Effector CD4-positive, alpha-beta T cell (primary cell): ENCODE results near the gene TPSAB1.

Source experiments
- DNase-seq: peaks from one replicate; pipeline ENCODE4 v3.0.0-alpha.2; 2020

TPSAB1 gene

DNA sequence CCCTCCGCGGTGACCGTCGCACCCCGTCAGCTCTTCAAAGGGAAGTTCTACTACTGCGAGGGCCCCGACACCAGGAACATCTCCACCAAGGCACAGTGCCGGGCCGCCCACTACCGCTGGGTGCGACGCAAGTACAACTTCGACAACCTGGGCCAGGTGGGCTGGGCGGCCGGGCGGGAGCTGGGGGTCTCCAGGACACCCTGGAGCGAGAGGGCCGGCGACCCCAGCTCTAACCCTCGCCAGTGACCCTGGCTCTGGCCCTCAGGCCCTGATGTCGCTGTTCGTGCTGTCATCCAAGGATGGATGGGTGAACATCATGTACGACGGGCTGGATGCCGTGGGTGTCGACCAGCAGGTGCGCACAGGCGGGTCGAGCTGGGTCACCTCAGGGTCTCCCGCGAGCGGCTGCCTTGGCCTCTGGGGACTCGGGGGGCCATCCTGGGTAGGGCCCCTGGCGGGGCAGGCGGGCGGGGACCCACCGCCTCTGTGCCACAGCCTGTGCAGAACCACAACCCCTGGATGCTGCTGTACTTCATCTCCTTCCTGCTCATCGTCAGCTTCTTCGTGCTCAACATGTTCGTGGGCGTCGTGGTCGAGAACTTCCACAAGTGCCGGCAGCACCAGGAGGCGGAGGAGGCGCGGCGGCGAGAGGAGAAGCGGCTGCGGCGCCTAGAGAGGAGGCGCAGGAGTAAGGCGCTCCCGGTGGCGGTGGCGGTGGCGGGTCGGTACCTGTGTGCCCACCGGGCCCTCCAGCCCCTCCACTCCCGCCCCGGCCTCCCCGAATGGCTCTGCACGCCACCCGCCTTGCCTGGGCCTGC is 28.8 kb upstream of the TPSAB1 start:
- DNase-seq, result no peak

DNA sequence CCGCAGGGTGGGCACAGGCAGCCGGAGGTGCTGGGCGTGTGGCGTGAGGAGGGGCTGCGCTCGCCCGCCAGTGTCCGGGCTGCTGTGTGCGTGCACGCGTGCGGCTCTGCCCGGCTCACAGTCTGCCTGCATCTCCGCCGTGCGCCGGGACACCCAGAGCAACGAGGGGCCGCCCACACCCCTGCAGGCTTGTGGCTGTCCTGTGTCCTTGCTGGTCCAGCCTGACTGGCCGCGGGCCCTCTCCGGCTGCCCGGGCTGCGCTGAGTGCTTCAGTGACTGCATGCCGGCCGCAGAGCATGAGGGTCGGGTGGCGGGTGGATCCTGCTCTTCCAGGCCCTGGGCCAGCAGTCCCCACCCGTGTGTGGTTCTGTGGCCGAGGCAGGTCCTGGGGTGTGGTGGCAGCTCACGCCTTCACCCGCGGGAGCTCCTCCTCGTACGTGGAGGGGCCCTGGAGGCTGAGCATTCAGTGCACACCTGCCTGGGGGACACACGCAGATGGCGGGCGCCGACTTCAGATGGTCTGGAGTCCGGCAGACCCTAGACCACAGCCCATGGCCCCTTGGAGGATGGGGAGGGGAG is 27.8 kb upstream of the TPSAB1 start:
- DNase-seq, result no peak

DNA sequence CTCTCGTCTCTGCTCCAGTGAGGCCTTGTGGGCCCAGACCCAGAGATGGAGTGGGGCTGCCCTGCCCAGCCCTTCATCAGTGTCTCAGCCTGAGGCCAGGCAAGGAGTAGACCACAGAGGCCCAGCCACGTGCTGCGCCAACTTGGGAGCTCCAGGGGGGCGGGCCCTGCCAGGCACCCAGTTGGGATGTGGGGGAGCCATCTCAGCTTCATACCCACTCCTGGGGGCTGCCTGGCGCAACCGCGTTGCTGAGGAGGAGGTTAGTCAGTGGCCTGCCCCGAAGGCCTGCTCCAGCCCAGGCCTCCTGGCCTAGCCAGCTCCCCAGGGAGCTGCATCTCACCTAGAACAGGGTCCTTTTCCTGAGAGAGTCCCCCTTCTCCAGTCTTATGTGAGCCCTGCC is 27.3 kb upstream of the TPSAB1 start:
- no peak for DNase-seq

DNA sequence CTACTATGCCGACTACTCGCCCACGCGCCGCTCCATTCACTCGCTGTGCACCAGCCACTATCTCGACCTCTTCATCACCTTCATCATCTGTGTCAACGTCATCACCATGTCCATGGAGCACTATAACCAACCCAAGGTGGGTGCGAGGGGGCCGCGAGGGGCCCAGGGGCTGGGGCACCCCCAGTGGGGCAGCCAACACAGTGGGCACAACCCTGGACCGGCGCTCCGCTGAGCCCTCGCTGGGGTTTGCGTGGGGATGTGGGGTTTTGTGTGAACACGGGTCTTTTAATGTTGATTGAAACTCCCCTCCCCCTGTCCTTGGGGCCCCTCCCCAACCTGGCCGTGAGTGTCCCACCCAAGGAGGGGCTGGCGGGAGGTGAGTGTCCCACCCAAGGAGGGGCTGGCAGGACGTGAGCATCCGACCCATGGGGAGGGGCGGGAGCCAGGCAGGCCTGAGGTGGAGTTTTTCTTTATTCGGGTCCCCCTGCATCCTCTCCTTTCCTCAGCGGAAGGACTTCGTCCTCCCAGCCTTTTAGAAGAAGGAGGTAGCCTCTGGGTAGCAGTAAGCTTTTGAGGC is 26.6 kb upstream of the TPSAB1 start:
- no peak for DNase-seq

DNA sequence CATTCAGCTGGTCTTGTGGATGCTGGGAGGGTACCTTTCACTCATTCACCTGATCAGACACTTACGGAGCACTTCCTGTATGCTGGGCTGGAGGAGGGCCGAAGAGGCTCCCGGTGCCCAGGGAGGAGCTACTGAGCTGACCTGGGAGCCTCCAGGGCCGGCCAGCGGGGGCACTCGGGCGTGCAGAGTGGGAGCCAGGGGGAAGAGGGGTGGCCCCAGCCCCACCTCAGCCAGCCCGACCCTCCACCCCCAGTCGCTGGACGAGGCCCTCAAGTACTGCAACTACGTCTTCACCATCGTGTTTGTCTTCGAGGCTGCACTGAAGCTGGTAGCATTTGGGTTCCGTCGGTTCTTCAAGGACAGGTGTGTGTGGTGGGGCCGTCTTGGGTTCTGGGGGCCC is 25.8 kb upstream of the TPSAB1 start:
- no peak for DNase-seq

DNA sequence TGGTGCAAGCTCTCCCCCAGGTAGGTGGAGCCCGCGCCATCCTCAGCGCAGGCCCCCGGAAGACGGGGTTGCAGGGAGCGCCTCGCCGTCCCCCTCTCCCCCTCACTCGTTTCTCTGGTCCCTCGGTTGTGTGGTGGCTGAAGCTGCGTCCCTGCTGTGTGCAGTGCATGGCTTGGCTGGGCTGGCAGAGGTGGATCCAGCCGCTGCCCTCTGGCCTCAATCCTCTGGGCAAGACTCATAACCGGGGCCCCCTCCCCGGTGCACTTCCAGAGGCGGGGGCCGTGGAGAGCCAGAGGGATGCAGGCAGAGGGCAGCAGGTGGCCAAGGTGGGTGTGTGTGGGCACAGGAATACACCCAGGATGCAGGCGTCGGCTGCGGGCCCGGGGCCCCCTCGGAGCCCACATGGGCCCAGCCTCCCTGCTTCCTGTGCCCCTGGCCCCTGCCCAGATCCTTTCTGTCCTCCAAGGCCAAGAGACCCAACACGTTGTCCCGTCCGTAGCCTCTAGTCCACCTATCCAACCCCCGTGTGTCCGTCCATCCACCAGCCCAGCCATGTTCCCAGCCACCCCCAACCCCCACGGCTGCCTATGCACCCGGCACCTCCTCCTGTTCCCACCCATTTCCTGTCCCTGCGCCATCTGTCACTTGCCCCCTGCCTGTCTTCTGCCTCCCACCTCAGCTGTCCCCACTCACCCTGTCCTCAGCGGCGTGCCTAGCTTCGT is 24.8 kb upstream of the TPSAB1 start:
- no peak for DNase-seq

DNA sequence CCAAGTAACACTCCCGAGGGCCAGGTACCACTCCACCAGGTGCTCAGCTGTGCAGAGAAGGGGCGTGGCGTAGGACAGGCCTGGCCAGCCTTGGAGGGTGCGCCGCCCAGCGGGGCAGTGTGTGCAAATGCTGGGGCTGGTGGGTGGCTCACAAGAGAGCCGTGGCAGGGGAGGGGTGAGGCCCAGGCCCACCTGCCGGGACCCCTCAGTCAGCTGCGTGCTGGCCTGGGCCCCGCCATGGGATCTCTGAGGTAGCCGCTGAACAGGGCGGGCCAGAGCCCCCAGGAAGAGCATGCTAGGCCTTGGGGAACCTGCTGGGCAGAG is 24.2 kb upstream of the TPSAB1 start:
- no peak for DNase-seq

DNA sequence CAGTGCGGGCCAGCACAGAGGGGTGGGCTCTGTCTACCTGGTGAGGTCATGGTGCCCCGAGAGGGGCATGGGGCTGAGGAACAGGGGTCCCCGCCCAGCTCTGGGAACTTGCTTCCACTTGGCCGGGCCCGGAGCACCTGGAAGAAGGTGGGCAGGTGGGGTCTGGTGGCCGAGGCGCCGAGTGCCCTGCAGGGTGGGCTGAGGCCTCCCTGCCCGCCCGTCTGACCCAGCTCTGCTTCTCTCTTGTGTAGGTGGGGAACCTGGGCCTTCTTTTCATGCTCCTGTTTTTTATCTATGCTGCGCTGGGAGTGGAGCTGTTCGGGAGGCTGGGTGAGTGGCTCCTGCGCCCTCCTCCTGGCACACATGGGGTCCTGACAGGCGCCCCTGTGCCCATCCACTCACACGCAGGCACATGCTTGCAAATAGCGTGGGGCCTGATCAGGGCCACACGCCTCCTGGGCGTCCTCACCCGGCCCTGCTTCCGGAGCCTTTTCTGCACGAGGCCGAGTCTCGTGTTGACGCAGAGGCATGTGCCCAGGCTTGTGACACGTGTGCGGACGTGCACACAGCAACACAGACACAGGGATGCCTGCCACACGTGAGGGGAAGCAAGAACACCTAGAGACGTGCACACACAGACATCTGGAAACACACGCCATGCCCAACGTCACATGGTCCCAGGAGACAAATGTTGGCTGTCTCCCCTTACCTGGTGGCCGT is 23.7 kb upstream of the TPSAB1 start:
- DNase-seq, result no peak

DNA sequence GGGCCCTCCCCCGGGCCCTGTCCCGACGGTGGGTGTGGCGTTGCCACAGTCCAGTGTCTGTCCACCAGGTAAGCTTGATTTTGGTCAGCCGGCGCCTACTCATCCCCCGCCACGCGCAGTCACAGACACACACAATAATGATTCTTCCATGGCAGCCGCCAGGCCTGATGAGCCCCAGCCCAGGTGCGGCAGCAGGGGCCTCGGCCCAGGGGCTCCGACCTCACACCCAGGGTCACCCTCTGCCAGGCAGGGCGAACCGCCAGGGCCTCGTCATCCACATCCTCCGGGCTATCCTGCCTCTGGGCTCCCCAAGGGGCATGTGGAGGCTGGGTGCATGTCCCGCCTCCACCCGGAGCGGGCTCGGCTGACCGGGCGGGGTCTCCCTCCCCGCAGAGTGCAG is 23.0 kb upstream of the TPSAB1 start:
- no peak for DNase-seq

DNA sequence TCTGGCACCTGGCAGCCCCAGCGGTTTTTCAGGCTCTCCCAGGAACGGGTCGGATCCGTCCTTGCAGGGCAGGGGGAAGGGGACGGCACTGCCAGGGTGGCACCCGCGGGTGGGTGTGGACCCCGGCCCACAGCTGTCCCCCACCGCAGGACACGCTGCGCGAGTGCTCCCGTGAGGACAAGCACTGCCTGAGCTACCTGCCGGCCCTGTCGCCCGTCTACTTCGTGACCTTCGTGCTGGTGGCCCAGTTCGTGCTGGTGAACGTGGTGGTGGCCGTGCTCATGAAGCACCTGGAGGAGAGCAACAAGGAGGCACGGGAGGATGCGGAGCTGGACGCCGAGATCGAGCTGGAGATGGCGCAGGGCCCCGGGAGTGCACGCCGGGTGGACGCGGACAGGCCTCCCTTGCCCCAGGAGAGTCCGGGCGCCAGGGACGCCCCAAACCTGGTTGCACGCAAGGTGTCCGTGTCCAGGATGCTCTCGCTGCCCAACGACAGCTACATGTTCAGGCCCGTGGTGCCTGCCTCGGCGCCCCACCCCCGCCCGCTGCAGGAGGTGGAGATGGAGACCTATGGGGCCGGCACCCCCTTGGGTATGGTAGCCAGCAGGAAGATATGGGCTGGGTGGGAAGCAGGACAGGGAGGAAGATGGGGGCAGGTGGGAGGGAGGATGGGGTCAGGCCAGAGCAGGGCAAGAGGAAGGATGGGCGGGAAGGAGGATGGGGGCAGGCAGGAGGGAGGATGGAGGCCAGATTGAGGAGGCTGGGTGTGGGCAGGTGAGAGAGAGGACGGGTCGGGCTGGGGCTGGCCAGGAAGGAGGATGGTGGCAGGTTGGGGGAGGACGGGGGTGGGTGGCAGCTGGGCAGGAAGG is 22.2 kb upstream of the TPSAB1 start:
- DNase-seq, result no peak

DNA sequence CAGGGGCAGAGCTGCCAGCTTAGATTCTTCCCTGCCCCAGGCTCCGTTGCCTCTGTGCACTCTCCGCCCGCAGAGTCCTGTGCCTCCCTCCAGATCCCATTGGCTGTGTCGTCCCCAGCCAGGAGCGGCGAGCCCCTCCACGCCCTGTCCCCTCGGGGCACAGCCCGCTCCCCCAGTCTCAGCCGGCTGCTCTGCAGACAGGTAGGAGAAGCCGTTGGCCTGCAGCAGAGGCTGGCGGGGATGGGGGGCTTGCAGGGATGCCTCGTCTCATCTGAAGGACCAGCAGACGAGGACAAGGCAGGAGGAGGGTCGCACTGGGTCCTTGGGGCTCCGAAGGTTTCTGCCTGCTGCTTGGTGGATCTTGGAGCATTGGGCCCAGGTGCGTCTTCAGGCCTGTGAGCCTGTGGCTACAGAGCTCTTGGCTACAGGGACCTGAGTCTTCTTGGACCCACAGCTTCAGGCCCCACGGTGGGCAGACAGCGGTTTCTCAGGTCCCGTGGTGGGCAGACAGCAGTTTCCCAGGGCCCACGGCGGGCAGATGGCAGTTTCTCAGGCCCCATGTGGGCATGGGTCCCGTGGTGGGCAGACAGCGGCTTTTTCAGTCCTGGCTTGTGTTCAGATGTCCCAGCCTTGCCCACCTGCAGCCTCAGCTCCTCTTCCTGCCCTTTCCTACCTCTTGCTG is 21.4 kb upstream of the TPSAB1 start:
- DNase-seq, result no peak

DNA sequence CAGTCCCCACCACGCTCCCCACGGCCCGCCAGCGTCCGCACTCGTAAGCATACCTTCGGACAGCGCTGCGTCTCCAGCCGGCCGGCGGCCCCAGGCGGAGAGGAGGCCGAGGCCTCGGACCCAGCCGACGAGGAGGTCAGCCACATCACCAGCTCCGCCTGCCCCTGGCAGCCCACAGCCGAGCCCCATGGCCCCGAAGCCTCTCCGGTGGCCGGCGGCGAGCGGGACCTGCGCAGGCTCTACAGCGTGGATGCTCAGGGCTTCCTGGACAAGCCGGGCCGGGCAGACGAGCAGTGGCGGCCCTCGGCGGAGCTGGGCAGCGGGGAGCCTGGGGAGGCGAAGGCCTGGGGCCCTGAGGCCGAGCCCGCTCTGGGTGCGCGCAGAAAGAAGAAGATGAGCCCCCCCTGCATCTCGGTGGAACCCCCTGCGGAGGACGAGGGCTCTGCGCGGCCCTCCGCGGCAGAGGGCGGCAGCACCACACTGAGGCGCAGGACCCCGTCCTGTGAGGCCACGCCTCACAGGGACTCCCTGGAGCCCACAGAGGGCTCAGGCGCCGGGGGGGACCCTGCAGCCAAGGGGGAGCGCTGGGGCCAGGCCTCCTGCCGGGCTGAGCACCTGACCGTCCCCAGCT is 20.3 kb upstream of the TPSAB1 start:
- DNase-seq, result no peak

DNA sequence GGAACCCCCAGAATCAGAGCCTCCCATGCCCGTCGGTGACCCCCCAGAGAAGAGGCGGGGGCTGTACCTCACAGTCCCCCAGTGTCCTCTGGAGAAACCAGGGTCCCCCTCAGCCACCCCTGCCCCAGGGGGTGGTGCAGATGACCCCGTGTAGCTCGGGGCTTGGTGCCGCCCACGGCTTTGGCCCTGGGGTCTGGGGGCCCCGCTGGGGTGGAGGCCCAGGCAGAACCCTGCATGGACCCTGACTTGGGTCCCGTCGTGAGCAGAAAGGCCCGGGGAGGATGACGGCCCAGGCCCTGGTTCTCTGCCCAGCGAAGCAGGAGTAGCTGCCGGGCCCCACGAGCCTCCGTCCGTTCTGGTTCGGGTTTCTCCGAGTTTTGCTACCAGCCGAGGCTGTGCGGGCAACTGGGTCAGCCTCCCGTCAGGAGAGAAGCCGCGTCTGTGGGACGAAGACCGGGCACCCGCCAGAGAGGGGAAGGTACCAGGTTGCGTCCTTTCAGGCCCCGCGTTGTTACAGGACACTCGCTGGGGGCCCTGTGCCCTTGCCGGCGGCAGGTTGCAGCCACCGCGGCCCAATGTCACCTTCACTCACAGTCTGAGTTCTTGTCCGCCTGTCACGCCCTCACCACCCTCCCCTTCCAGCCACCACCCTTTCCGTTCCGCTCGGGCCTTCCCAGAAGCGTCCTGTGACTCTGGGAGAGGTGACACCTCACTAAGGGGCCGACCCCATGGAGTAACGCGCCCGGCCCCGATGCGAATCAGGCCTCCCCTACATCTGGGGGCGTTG is 19.5 kb upstream of the TPSAB1 start:
- no peak for DNase-seq

DNA sequence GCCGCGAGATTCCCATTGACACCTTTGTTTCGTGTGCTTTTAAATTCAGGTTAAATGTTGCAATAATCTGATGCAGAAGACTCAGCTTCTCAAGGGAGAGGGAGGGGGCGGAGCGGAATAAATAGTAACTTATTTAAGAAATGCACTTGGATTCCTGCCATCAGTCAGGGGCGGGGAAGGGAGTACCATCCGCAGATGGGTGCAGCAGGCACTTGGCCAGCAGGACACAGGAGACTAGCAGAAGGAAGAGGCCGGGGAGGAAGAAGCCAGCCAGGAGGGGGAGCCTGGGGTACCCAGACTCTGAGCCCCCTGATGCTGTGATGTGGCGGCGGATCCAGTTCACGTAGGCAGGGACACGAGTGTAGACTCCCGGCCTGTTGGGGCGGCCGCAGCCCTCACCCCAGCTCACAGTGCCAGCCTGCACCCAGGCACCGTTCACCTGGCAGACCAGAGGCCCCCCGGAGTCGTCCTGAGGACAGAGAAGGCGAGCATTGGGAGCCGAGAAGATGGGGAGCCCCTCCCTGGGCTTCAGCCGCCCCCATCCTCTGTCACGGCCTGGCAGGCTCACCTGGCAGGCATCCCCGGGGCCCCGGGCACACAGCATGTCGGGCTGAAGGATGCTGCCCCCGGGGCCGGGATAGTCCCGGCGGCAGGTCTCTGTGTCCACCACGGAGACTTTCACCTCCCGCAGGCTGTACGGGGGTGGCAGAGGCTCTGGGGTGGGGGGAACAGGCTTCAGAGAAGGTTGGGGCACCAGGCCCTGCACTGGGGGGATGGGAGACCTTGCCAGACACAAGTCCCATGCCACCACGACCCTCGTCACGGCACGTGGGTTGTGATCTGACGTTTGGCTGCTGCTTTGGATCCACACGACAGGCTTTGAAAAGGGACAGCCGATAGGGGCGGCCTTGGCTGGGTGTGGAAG is 18.6 kb upstream of the TPSAB1 start:
- no peak for DNase-seq

DNA sequence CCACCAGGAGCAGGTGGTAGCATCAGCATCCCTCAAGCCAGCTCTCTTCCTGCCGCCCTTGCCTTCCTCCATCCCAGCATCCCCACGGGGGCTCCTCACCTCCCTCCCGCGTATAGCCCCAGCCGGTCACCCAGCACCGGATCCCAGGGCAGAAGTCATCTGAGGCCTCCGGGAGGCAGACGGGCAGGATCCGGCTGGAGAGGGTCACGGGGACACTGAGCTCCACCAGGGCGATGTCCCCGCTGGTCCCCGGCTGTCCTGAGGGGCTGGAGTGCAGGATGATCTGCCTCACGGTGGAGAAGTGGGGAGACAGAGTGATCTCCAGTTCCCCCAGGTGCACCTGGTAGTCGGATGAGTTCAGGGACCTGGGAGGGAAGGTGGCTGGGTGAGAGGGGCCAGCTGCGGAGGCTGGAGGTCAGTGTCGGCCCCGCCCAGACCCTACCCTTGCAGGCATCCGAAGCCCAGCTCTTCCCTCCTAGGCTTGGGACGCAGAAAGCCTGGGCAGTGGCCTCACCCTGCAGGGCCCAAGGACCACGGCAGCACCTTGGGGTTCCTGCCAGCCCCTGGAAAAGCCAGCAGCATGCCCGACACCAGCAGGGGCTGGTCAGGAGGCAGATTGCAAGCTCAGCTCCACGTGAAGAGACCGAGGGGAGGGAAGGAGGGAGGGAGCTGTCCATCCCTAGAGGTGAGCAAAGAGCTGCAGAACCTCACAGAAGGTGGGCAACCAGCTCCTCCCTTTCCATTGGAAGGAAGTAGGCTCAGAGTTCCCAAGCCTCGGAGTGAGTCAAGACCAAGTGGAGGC is 17.8 kb upstream of the TPSAB1 start:
- DNase-seq, result no peak

DNA sequence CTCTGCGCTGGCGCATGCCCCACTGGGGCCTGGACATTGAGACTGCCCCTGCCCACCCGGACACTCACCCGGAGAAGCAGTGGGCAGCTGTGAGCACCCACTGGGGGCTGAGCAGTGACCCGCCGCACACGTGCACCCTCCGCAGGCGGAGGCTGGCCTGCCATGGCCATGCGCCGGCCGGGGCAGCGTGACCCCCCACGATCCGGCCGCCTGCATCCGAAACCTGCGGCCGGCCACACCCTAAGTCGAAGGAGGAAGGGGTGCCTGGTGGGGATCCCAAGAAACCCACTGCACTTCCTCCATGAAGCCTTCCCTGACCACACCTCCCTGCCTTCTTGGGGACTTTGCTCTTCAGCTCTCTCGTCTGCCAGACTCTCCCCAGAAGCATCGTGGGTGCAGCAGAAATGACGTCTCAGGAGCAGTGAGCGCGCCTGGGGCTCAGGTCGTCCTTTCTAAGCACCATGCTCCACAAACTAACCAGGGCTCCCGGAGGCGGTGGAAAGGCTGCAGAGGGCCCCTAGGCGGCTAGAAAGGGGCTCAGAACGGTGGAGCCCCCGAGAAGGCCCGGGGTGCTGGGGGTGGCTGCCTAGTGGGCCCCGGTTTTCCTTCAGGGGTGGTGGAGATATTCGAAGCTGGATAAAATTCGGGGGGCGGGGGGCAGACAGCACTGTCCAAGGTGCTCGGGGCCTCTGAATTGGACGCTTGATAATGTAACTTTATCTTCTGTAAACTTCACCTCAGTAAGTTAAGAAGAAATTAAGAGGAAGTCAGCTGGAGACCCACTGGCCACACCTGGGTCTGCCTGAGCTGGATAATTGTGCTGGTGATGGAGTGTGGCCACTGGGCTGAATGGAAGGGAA is 16.9 kb upstream of the TPSAB1 start:
- DNase-seq, result no peak

DNA sequence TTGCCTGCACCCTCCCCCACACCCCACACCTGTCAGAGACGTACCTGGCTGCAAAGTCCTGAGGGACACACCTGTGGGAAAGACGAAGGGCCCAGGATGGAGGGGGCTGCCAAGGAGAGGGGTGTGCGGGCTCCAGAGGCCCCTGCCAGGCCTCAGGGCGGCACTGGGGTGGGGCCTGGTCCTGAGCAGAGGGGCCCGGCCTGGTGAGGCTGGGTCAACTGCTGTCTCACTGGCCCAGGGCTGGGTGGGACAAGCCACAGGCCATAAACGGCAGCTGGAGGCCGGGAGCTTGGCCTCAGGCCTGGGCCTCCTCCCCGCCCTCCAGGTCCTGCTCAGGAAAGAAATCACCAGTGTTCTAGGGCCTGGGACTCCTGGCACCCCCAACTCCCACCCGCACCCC is 15.9 kb upstream of the TPSAB1 start:
- no peak for DNase-seq
